Erythroblast (primary cell): Measurements from ENCODE around the gene WFS1.

Experiments
- DNase-seq, 2 experiments: peaks; one replicate each; lab custom pipeline; 2025; lab: John Stamatoyannopoulos, UW
- GATA1 ChIP-seq: IDR thresholded peaks from 2 replicates; pipeline ENCODE4 v1.6.1; 2011; ENCODE audit warnings: low read depth, mild to moderate bottlenecking, control low read depth, low read length, moderate library complexity
- POLR2A ChIP-seq: IDR thresholded peaks from 2 replicates; pipeline ENCODE4 v1.6.1; 2011; ENCODE audit warnings: mild to moderate bottlenecking, low read length

The WFS1 gene

DNA sequence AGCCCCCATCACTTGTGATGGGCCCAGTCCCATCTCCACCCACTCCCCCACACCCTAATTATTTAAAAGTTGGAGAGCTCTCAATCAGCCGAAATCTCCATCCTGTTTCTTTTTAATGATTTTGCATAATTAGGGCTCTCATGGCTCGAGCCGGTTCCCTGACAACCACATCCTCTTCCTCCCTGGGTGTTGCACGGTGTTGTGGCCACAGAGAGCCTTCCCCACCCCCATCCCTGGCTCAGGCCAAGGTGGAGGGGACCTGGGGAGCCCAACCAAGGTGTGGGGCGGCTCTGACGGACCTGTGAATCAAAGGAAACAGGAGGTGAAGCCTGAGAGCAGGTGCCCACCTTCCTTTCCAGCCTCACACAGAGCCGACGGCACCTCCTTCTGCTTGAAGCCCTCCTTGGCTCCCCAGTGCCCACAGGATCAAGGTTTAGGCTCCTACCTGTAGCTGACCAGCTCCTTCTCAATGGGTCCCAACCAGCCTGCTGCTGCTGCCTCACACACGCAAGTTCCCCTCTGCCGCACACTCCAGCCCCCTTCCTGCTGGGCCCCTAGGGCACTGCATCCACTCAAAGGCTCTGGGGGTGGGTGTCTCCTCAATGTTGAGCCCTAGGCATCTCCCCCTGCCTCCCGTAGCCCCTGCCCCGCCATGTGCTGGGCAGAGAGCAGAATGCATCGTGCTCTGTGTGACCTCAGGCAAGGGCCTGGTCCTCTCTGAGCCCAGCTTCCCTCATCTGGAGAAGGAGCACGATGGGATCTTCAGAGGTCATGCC, 68.7 kb downstream of the WFS1 start:
- no peak for DNase-seq
- no peak for TF ChIP-seq GATA1
- TF ChIP-seq POLR2A, result no peak

DNA sequence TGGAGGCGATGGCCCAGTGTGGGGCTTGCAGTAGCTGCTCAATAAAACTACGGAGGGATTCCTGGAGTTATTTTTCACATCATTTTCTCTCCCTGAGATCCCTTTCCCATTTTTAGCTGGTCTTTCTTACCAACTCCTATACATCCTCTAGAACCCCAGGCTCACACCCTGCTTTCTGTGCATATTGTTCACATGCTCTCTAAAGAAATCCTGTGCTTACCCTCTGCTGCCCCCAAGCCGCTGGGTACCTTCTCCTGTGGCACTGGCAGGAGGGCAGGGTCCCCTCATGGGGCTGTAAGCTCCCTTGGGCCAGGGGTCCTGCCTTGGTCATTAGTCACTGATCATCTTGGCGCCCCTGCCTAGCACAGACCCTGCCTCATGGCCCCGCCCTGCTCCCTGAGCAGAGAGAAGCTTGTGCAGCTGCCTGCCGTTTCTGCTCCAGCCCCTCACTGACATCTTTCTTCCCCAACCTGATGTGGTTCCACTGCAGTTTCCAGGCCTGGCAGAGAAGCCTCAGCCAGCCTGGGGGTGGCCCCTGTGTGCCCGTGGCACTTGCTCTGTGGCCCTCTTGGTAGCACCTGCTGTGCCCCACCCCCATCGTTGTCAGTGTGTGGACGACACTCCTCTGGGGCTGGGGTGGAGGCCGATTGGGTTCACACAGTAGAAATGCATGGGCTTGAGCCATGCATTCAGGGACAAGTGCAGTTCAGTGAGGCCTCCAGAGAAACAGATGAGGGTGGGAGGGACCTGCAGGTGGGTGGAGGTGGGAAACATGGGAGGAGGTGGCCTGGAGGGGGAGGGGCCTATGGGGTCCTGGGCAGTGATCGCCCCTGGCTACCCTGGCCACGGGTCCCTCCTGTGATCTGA, 69.5 kb downstream of the WFS1 start:
- TF ChIP-seq POLR2A (no peak), GATA1 (no peak)

DNA sequence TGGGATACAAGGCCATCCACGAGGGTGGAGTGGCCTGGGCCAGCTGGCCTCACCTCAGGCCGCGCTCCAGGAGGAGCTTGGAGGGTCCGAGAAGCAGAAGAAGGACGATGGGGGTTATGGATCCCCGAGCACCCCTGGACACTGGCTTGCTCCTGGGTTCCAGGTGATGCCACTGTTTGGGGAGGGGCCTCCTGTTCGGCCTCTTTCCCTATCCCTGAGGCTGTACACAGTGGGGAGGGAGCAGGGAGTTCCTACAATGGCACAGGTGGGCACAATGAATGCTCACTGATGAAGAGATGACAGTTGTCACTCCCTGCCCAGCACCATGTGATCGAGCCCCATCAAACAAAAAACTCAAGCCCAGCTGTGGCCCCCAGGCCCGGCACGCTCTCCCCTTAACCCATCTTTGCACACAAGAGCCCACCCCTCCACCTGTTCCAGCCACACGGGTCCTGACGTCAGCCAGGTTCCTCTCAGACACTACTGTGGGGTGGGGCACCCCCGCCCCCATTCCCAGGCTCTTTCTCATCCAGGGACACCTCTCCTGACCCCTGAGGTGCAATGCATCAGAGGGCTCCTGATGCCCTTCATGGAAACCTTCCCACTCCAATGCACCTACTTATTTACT, 70.3 kb downstream of the WFS1 start:
- DNase-seq, result no peak
- TF ChIP-seq POLR2A (no peak), GATA1 (no peak)

More for the DNA sequence above, 69.5 kb downstream of the WFS1 start:
- DNase-seq, result no peak

DNA sequence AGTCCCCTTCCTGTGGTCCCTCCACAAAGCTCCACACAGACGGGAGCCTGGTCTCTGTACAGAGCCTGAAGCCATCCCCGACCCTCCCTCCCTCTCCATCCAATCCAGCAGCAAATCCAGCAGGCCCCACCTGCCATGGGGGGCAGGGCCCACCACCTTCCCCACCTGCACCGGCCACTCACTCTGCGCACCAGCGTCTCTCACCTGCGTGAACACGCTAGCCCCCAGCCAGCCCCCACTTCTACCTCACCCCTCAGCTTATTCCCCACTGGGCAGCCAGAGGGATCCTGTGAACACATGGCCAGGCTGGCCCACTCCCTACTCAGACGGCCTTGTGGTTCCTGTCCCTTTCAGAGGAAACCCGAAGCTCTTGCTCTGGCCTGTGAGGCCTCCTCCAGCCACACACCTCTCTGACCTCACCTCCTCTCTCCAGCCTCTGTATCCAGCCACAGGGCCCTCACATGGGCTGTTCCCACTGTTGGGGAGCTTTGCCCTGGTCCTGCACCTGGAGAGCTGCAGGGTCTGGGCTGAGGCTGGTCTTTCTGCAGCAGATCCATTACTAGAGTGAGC, 70.9 kb downstream of the WFS1 start:
- no peak for TF ChIP-seq GATA1
- no peak for TF ChIP-seq POLR2A
- DNase-seq, result no peak

DNA sequence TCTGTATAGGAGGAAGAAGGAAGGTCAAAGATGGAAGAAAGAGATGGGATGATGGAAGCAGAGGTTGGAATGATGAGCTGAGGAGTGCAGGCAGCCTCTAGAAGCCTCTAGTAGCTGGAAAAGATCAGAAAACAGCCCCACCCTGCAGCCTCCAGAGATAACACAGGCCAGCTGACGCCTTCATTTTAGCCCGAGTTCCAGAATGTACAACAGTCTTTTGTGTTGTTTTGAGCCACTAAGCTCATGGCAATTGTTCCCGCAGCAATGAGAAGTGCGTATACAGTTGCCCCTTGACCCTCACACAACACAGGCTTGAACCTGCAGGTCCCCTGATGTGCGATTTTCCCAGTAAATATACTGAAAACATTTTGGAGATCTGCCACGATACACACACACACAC, 72.0 kb downstream of the WFS1 start:
- TF ChIP-seq GATA1 (no peak), POLR2A (no peak)
- DNase-seq, result no peak

DNA sequence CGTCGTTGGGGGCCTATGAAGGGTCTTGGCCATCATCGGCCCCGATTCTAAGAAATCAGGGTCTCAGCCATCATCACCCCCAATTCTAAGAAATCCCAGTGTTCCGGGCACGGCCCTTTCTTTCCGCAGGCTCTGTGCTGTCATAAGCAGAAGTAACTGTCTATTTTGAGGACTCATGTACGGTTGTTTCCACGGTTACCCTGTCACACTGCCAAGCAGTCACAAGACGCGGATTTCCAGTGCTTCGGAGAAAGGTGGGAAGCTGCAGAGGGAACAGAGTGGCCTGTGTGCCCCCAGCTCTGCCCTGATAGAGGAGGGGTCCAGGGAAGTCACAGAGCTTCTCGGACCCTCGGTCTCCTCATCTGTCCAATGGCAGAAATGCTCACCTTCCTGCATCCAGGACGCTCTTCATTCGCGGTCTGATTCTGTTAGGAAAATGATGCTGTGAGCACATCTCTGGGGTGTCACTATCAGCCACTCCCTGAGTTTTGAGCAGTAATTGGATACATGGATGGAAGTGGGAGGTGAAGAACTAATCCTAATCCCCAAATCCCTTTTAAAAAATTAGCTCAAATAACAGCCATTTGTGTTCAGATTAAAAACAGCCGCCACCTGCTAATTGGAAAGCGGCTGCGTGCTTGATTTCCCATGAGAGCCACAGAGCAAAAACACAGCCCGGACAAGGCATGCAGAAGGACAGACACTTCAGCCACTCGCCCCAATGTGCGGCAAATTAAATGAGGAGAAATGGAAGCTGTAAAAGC, 73.1 kb downstream of the WFS1 start:
- DNase-seq, result no peak
- no peak for TF ChIP-seq POLR2A
- TF ChIP-seq GATA1, result no peak

DNA sequence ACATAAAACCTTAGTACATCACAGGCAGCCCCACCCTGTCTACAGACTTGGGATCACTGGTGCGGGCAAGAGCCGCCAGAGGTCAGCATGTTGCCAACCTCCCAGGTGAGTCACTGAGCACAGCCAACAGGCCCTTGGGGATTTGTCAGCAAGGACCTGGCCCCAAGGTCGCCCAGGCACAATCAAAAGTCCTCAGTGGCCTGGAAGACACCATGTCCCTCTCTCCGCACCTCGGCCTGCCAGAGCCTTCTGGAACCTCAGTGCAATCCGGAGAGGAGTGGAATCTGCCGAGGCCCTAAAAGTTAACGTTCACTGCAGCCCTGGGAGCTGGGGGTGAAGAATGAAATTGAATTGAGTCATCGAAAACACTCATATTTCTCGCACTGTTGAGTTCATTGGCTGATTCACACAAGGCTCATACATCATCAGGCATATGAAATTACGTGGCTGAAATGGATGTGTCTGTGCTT, 74.3 kb downstream of the WFS1 start:
- no peak for TF ChIP-seq GATA1
- TF ChIP-seq POLR2A, result no peak
- no peak for DNase-seq

DNA sequence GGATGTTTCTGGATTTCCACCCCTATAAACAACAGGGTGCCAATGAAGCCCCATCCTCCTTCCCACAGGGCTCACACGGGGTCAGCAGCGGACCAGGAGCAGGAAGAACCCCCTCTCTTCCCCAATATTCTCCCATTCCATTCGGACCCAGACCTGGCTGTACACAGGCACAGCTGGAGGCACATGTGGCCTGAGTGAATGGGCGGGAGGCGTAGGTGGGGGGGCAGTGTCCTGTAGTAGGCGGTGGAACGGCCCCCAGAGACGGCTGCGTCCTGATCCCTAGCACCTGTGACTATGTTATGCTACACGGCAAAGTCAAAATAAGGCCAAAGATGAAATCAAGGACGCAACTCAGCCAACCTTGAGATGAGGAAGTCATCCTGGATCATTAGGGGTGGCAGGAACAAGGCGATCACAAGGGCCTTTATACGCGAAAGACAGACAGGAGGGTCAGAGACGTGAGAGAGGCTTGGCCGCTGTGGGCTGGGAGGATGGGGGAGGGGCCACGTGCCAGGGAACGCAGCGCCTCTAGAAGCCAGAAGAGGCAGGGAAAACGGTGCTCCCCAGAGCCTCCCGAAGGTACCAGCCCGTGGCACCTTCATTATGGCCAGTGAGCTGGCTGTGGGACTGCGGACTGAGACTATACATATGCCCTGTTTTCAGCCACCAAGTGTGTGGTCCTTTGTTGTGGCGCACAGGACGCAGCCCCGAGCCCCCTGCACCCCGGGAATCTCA, 75.6 kb downstream of the WFS1 start:
- TF ChIP-seq GATA1, result no peak
- TF ChIP-seq POLR2A, result no peak
- no peak for DNase-seq

DNA sequence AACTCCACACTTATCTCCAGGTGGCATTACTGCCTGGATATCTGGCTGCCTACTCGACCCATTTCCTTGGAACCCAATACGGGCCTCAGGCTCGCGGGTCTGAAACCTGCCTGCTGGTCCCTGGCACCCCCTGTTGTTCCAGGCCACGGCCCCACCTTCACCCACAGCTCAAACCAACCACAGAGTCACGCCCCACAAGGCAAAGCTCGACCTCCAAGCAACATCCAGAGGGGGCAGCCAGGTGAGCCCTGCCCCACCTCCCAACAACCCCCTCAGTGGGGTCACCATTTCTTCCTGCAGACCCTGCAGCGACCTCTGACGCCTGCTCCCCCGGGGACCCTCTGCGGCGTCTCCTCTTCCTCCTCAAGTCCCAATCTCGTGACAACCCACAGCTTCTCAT, 76.2 kb downstream of the WFS1 start:
- DNase-seq, result no peak
- TF ChIP-seq GATA1 (no peak), POLR2A (no peak)

DNA sequence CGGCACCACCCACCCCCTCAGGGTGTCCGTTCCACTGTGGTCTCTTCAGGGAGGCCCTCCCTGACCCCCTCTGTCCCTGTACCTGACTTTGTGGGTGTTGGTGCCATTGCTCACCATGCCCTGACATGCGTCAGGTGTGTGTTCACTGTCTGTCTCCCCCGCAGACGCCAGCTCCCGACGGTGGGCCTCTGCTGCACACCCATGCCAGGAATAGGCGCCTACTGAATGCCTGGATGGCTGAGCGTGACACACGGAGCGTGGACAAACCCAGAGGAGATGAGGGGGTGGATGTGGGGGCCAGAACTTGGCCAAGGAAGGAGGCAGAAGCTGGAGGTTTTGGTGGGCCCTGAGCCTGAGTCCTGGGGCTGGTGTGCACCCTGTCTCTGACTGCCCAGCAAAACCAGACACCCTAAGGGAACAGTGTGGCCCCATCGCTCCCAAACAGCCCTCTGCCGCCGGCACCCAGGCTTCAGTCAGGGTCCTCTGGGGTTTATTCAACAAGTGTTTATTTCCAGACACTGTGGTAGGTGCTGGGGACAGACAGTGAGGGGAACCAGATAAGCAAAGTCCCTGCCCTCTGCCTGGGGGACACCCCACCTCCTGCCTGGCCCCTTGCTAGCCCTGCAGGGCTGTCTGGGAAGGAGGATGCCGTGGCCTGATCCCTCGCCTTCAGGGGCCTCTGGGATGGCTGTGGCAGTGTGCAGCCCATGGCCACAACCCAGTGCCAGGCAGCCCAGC, 76.9 kb downstream of the WFS1 start:
- no peak for DNase-seq
- TF ChIP-seq POLR2A, result no peak
- TF ChIP-seq GATA1, result no peak

DNA sequence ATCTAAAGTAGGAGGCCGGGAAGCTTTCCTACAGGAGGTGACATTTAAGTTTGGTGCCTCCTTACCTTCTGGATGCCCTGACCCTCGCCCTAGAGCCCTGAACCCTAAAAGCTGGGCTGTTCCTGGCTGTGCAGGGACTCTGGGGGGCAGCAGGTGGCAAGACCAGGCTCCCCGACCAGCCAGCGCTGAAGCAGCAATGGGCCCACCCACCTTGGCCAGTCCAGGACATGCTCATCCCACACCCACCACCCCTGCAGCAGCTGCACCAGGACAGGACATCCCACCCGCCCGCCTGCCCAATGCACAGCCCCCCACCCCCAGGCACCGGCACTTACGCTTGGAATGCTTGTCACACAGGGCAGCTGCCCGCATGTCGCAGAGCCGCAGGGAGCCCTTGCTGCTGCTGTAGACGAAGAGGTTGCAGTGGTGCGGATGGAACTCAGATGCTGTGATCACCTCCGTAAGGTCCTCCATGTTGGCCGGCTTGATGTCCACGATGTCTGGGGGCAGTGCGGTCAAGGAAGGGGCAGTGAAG, 77.9 kb downstream of the WFS1 start:
- TF ChIP-seq GATA1, result no peak
- no peak for TF ChIP-seq POLR2A
- DNase-seq, result no peak

DNA sequence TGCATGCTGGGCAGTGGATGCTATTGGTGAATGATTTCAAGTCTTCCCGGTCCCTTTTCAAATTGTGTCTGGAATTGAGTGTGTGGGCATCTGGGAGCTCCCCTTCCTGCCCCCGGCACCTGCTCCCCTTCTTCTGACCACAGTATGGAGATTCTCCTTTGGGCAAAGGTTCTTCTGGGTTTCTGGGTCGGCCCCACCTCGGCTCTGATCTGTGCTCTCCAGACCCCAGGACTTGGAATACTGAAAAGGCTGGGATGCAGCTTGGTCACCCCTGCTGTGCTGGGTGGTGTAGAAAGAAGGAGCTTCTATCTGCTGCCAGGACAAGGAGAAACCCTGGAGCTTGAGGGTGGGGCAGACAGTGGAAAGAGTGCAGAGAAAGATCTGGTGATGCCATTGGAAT, 78.8 kb downstream of the WFS1 start:
- DNase-seq, result no peak
- TF ChIP-seq POLR2A (no peak), GATA1 (no peak)
